Activated naive CD8-positive, alpha-beta T cell treated with anti-CD3 and anti-CD28 coated beads for 36 hours (primary cell): Measurements from ENCODE around the gene RGMA. TPM values are rescaled to one million over a fixed set of nuclear protein-coding genes. Genes with fewer than 3 reads are reported as not detected.

Experiments
- DNase-seq: peaks from one replicate; pipeline ENCODE4 v3.0.0; 2021
- H3K27ac Mint-ChIP-seq: one replicate; pipeline ENCODE4 v1.8.0; 2022; ENCODE audit warnings: mild to moderate bottlenecking, moderate library complexity, mixed read lengths
- H3K27me3 Mint-ChIP-seq: one replicate; pipeline ENCODE4 v1.8.0; 2022; ENCODE audit warnings: mild to moderate bottlenecking, mixed read lengths
- H3K36me3 Mint-ChIP-seq: one replicate; pipeline ENCODE4 v1.8.0; 2021; ENCODE audit warnings: mild to moderate bottlenecking, mixed read lengths
- H3K4me1 Mint-ChIP-seq: one replicate; pipeline ENCODE4 v1.8.0; 2021; ENCODE audit warnings: mixed read lengths
- H3K4me3 Mint-ChIP-seq: one replicate; pipeline ENCODE4 v1.8.0; 2022; ENCODE audit warnings: mild to moderate bottlenecking, moderate library complexity, mixed read lengths
- H3K9me3 Mint-ChIP-seq: one replicate; pipeline ENCODE4 v1.8.0; 2022; ENCODE audit warnings: mixed read lengths
- total RNA-seq, 2 experiments: library from RNA; stranded (reverse); gene quantifications; one replicate each; pipeline ENCODE4 v1.2.3, GENCODE V29; 2021

Gene RGMA, protein sequence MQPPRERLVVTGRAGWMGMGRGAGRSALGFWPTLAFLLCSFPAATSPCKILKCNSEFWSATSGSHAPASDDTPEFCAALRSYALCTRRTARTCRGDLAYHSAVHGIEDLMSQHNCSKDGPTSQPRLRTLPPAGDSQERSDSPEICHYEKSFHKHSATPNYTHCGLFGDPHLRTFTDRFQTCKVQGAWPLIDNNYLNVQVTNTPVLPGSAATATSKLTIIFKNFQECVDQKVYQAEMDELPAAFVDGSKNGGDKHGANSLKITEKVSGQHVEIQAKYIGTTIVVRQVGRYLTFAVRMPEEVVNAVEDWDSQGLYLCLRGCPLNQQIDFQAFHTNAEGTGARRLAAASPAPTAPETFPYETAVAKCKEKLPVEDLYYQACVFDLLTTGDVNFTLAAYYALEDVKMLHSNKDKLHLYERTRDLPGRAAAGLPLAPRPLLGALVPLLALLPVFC
- under 1 TPM; 0.08 TPM for total RNA-seq

DNA sequence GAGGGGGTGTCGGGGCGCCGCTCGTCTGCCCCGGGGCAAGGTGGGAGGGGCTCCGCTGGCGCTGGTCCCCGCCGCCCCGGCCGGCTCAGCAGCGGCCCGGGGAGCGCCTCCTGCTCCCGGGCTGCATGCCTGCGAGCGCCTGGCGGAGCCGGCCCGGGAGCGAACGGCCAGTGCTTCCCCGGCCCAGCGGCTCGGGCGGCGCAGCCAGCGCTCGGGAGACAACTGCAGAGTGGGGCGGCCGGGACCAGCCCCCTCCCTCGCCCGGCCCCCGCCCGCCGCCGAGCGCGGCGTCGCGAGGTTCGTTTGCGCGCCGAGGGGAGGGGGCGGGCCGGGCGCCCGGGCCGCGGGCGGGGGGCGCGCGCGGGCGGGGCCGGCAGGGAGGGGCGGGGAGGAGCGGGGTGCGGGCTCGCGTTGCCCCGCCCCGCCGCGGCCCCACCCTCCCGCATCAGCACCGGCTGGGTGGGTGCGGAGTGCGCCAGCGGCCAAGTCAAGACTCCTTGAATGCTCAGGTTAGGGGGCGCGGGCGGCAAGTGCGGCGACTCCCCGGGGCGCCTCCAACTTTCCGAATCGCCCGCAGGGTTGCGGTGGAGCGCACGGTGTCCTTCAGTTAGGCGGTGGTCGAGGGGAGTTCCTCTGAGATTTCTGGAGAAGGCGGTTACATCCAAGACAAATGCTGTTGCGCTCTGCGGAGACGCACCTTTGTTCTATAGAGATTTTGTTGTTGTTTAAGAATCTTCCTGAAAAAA lies at the start of gene RGMA:
TSS of gene RGMA (minus strand) at position 231 of the 746 bp plus-strand sequence. CDS start 279 bp downstream, outside the sequence.
- Mint-ChIP-seq H3K27me3 (peaks cover 65% of the 10 kb centered on the region), H3K27ac (no peak within 1 kb of the TSS), H3K36me3 (no peaks in the 10 kb centered on the region), H3K4me1 (peaks cover 5% of the 10 kb centered on the region), H3K9me3 (no peaks in the 10 kb centered on the region), H3K4me3 (peak within 1 kb of the TSS; percentile 77)
- DNase-seq, result no peak

DNA sequence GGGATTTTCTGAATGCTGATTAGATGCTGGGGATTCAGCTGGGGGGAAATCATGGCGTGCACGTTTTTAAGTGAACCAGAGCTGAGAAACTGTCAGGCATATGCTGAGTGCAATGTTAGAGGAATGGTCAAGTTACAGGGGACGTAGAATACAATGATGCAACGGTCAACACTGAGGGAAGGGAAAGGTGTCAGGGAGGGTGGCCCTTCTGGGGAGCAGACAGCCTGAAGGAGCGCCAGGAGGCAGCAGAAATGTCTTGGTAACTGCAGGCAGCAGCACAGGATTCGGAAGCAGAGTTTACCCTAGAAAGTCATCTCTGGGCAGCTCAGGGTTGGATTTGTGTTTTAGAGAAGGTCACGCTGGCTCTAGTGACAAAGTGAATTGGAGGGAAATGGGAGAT lies 47.6 kb upstream of the RGMA start:
- H3K27me3 Mint-ChIP-seq, result no peaks in the 10 kb centered on the region
- no peaks in the 10 kb centered on the region for H3K9me3 Mint-ChIP-seq
- peaks cover 5% of the 10 kb centered on the region for H3K4me1 Mint-ChIP-seq
- H3K27ac Mint-ChIP-seq, result no peak overlapping the region
- no peak for DNase-seq
- no peak overlapping the region for H3K4me3 Mint-ChIP-seq
- H3K36me3 Mint-ChIP-seq, result no peaks in the 10 kb centered on the region

DNA sequence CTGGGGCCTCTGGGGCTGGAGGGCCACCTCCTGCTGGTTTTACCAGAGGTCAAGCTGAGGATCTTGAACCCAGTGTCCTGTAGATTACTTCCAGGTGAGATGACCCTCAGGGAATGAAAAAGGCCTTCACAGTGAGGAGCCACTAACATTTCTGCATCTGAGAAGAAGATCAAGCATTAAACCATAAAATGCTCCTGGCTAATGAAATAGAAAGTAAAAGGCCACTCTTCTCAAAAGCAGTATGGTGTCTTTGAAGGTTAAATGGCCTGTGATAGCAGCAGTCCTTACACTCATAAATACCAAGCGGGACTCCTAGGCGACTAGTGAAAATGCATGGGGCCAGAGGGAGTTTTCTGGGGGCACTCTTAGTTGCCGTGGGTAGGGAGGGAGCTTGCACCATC lies 47.0 kb upstream of the RGMA start:
- Mint-ChIP-seq H3K36me3 (no peaks in the 10 kb centered on the region), H3K4me1 (peaks cover 2% of the 10 kb centered on the region)
- no peak for DNase-seq

DNA sequence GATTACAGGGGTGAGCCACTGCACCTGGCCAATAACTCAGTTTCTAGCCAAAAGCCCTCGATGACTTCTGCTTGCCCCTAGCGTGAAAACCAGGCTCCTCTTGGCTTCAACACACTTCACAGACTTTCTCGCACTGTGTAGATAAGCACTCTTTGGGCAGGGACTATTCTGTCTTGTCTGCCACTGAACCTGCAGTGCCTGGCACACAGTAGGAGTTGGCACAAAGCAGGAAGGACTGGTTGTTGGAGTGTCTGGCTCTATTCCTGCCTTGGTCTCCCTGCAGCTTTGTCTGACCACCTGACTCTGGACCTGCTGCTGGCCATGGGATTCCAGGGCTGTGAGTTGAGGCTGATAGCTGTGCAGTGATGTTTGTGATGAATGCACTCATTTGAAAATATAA lies 46.4 kb upstream of the RGMA start:
- H3K4me1 Mint-ChIP-seq, result no peaks in the 10 kb centered on the region
- no peak overlapping the region for H3K4me3 Mint-ChIP-seq
- no peak for DNase-seq
- no peaks in the 10 kb centered on the region for H3K36me3 Mint-ChIP-seq
- no peaks in the 10 kb centered on the region for H3K27me3 Mint-ChIP-seq
- H3K27ac Mint-ChIP-seq, result no peak overlapping the region
- no peaks in the 10 kb centered on the region for H3K9me3 Mint-ChIP-seq

More for the DNA sequence above, 47.0 kb upstream of the RGMA start:
- no peak overlapping the region for H3K27ac Mint-ChIP-seq
- H3K9me3 Mint-ChIP-seq, result no peaks in the 10 kb centered on the region
- no peaks in the 10 kb centered on the region for H3K27me3 Mint-ChIP-seq
- no peak overlapping the region for H3K4me3 Mint-ChIP-seq

DNA sequence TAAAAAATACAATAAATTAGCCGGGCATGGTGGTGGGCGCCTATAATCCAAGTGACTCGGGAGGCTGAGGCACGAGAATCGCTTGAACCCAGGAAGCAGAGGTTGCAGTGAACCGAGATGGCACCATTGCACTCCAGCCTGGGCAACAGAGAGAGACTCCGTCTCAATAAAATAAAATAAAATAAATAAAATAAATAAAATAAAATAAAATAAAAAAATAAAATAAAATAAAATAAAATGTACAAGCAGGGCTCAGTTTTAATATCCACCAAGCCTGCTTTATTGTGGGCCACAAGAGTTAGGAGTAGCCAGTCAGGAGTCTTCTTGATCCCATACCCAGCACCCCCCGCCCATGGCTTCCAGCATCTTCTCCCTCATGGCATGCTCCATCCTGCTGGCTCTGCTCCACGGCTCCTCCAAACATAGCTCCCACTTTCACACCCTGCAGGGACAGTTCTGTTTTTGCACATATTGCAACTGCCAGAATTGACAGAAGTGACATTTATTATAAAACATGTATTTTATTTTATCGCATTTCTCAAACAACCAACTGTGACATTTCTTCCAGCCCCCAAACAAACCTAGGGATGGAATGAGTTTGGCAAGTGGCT lies 42.6 kb upstream of the RGMA start:
- no peaks in the 10 kb centered on the region for H3K9me3 Mint-ChIP-seq
- H3K4me1 Mint-ChIP-seq, result no peaks in the 10 kb centered on the region
- H3K36me3 Mint-ChIP-seq, result no peaks in the 10 kb centered on the region
- no peaks in the 10 kb centered on the region for H3K27me3 Mint-ChIP-seq
- H3K27ac Mint-ChIP-seq, result no peak overlapping the region
- no peak for DNase-seq
- H3K4me3 Mint-ChIP-seq, result no peak overlapping the region

DNA sequence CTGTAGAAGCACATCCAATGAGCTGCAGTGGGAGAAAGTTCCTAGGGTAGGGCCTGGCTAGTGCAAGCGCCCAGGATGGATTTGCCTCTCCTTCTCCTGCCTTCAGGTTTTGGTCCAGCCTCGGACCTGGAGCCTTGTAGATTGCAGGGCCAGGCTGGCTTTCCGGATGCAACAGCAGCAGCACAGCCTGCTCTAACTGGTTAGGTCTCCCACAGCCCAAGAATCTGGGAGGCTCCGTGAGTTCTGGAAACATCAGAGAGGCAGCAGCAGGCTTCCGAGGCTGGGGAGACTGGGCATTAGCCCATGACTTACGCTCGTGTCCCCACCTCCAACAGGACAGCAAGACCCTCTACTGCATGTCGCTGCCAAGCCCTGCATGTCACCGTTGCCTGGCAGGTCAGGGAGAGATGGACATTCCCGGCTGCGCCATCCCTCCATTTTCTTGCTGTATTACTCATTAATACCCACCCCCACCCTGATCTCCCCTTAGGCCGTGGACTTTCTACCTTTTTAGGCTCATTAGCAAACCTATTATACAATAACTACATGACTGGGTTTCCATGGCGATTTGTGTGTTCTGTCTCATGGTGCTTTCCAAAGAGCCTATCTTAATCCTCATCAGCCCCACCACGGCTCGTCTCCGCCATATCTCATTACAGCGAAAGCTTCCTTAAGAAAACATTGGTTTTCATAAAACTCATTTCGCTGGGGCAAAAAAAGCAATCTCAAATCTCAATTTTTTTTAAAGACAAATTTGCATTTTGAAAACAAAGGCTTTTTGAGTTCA lies 40.9 kb upstream of the RGMA start:
- Mint-ChIP-seq H3K4me1 (no peaks in the 10 kb centered on the region), H3K27ac (no peak overlapping the region), H3K36me3 (no peaks in the 10 kb centered on the region), H3K4me3 (no peak overlapping the region), H3K9me3 (no peaks in the 10 kb centered on the region), H3K27me3 (no peaks in the 10 kb centered on the region)
- DNase-seq, result no peak

DNA sequence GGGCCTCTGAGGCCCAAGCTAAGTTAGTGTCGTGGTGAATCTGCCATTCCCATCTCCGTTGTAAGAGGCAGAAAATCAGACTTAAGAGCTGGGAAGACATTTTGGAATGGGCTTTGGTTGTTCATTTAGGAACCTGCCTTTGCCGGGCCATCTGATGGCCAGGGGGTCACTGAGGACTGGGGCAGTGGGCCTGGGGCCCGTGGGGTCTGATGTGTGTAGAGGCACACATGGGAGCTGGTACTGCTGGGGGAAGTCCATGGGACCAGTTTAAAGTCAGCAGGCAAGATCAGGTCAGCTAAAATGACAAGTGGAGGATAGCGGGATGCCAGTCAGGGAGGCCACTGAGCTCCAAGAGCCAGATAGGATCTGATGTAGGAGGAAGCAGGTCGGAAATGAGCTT lies 38.3 kb upstream of the RGMA start:
- no peaks in the 10 kb centered on the region for H3K4me1 Mint-ChIP-seq
- no peak overlapping the region for H3K27ac Mint-ChIP-seq
- no peaks in the 10 kb centered on the region for H3K36me3 Mint-ChIP-seq
- DNase-seq, result no peak
- H3K27me3 Mint-ChIP-seq, result no peaks in the 10 kb centered on the region
- no peaks in the 10 kb centered on the region for H3K9me3 Mint-ChIP-seq
- H3K4me3 Mint-ChIP-seq, result no peak overlapping the region

DNA sequence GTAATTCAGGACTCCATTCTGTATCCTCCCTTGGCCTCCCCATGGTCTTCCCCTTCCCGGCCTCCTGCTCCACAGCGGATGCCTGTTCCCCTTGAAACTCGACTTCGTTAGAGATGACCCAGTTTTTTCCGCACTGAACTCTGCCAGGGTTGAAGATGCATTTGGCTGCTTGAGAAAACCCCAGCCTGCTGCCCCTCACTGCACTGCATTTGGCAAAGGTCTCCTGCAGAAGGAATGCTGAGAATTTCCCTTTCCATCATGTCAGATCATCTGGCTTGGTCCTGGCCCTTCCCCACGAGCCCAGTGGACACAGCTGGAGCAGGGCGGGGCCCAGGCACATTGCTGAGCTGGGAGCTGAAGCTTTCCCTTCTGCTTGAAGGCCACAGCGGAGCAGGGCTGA lies 37.6 kb upstream of the RGMA start:
- Mint-ChIP-seq H3K36me3 (no peaks in the 10 kb centered on the region), H3K27me3 (no peaks in the 10 kb centered on the region), H3K4me3 (no peak overlapping the region), H3K27ac (no peak overlapping the region), H3K4me1 (no peaks in the 10 kb centered on the region), H3K9me3 (no peaks in the 10 kb centered on the region)
- no peak for DNase-seq

DNA sequence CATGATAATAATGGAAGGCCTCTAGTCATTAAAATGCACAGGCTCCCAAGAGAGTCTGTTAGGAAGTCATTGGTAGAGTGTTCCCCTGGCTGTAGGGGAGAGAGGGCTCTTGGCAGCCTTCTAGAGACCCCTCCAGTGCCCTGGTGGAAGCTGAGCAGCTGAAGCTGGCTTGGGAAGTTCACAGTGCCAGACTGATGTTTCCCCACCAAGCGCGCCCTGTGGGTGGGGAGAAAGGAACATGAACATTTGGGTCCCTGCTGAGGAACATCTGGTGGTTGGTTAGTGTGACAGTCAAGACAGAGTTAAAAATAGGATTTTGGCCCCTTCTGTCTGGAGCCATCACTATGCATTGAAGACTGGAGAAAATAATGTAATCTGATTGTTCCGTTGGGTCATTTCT lies 37.1 kb upstream of the RGMA start:
- Mint-ChIP-seq H3K9me3 (no peaks in the 10 kb centered on the region), H3K4me3 (no peak overlapping the region), H3K36me3 (no peaks in the 10 kb centered on the region), H3K27me3 (no peaks in the 10 kb centered on the region), H3K4me1 (no peaks in the 10 kb centered on the region), H3K27ac (no peak overlapping the region)
- no peak for DNase-seq

DNA sequence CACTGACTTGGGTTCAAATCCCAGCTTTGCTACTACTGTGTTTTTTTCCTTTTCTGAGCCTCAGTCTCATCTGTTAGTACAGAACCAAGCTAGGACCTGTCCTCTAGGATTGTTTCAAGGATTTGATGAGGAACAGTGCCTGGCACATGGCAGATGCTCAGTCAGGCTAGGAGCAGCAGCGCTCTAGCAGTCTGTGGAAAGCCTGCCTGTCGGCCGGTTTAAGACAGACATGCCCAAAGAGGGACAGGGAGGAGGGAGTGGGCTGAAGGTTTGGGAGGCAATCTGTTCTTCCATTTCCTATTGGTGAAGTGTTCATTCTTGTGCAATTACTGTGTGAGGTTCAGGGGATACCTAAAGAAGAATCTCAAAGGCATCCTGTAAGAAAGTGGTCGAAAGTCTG lies 35.1 kb upstream of the RGMA start:
- DNase-seq, result no peak
- Mint-ChIP-seq H3K27me3 (no peaks in the 10 kb centered on the region), H3K4me3 (no peak overlapping the region), H3K9me3 (no peaks in the 10 kb centered on the region), H3K4me1 (peaks cover 2% of the 10 kb centered on the region), H3K36me3 (no peaks in the 10 kb centered on the region), H3K27ac (no peak overlapping the region)

DNA sequence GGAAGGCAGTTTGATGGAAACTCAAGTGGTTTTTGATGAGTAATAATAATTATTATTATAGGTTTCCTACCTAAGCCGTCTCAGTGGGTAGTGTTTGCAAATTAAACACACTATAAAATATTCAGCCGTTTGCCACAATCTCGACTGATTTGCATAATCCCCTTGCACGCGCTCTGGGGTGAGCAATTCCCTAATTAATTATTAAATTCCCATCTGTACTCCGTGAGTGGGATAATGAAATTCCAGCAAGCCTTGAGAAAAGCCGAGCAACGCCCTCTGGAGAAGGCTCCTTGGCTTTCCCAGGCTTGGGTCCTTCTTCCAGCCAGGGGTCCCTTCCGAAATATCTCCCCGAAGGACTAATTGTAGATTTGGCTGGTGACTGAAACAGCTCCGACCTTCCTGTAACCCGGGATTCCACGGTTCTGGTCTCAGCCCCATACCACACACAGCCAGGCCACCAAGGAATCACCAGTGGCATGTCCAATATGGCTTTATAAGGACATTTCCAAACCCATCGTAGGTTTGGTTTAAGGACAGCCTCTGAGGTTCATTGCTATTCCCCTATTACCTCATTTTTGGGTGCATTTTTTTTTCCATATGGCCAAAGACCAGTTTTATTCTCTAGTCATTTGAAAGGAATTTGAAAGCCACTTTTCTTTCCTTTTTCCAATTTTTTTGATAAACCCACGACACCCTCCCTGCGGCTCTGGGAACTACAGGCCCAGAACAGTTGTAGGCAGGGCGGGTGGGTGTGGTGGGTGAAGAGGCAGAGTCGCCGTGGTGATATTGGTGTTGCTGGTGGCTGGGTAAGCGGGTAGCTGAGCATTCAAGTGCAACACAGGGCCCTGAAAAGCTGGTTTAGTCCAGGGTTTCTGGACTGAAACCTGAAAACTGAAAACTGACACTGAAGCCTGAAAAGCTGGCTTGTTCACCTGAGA lies 33.2 kb upstream of the RGMA start:
- no peak overlapping the region for H3K4me3 Mint-ChIP-seq
- H3K4me1 Mint-ChIP-seq, result peaks cover 3% of the 10 kb centered on the region
- H3K36me3 Mint-ChIP-seq, result no peaks in the 10 kb centered on the region
- no peak overlapping the region for H3K27ac Mint-ChIP-seq
- H3K27me3 Mint-ChIP-seq, result peaks cover 1% of the 10 kb centered on the region
- no peaks in the 10 kb centered on the region for H3K9me3 Mint-ChIP-seq
- no peak for DNase-seq

DNA sequence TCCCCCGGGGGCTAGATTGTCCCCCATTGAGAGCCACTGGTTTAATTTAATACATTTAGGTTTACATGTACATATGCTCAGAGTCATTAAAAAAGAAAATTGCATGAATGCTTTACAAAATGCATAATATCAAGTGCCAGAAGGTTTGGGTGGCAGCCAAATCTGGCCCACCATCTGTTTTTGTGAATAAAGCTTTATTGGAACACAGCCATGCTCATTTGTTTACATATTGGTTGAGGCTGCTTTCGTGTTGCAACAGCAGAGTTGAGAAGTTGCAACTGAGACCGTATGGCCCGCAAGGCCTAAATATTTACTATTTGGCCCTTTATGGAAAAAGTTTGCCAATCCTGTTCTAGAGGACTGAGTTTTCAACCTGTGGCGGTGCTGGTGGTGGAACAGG lies 32.1 kb upstream of the RGMA start:
- Mint-ChIP-seq H3K27ac (no peak overlapping the region), H3K4me1 (peaks cover 3% of the 10 kb centered on the region)

DNA sequence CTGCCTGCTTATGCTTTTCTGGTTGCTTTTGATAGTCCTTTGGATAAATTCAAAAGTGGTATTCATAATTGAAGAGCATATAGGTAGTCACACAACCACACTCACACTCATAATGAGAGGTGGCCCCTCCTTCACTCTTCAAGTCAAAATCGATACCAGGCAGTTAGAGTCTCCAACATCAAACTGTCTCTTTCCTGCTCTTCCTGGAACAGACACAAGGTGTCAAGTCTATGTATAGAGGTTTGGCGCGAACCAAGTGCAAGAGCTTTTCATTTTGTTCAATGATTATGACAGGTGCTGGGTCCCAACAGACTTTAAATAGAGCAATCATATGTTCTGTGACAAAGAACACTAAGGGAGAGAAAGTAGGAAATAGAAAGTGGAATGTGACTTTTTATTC lies 29.9 kb upstream of the RGMA start:
- no peaks in the 10 kb centered on the region for H3K36me3 Mint-ChIP-seq
- peaks cover 16% of the 10 kb centered on the region for H3K27me3 Mint-ChIP-seq
- H3K4me3 Mint-ChIP-seq, result no peak overlapping the region
- DNase-seq, result no peak
- no peaks in the 10 kb centered on the region for H3K9me3 Mint-ChIP-seq
- H3K4me1 Mint-ChIP-seq, result peaks cover 3% of the 10 kb centered on the region
- H3K27ac Mint-ChIP-seq, result no peak overlapping the region

More for the DNA sequence above, 32.1 kb upstream of the RGMA start:
- no peak for DNase-seq
- Mint-ChIP-seq H3K9me3 (no peaks in the 10 kb centered on the region), H3K4me3 (no peak overlapping the region), H3K36me3 (no peaks in the 10 kb centered on the region), H3K27me3 (peaks cover 8% of the 10 kb centered on the region)

DNA sequence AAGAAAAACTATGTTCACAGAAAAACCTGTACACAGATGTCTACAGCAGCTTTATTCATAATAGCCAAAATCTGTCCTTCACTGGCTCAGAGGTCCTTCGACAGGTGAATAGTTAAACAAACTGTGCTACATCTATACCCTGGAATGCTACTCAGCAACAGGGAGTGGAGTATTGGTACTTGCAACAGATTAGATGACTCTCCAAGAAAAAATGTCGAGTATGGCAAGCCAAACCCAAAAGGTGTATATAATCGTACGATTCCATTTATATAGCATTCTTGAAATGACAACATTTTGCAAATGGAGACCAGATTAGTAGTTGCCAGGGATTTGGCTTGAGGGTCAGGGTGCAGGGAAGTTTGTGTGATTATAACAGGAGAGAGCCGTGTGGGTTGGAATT lies 22.4 kb upstream of the RGMA start:
- H3K4me1 Mint-ChIP-seq, result peaks cover 3% of the 10 kb centered on the region
- H3K27me3 Mint-ChIP-seq, result peaks cover 64% of the 10 kb centered on the region
- no peak overlapping the region for H3K27ac Mint-ChIP-seq

More for the DNA sequence above, 22.4 kb upstream of the RGMA start:
- DNase-seq, result no peak
- Mint-ChIP-seq H3K4me3 (no peak overlapping the region), H3K36me3 (no peaks in the 10 kb centered on the region), H3K9me3 (no peaks in the 10 kb centered on the region)
